ENCODE measurements around the gene LRIG2.

LRIG2 gene

DNA sequence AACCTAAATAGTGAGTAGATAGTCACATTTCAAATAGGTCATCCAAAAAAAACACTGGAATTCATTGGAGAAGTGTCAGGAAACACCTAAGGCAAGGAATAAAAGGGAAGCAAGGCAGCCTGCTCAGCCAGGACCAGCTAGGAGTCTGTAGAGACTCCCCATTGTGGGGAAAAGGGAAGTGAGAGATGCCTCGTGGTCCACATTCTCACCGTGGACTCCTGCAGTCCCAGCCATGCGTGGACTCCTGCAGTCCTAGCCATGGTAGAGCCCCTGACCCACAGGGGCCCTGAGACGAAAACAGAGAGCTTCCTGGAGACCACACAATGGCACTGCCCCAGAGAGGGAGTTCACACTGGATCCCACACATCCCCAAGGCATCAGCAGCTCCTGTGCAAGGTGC is 97.5 kb downstream of the LRIG2 start:
- DNase-seq (ENCODE audit: low read depth): no peak

DNA sequence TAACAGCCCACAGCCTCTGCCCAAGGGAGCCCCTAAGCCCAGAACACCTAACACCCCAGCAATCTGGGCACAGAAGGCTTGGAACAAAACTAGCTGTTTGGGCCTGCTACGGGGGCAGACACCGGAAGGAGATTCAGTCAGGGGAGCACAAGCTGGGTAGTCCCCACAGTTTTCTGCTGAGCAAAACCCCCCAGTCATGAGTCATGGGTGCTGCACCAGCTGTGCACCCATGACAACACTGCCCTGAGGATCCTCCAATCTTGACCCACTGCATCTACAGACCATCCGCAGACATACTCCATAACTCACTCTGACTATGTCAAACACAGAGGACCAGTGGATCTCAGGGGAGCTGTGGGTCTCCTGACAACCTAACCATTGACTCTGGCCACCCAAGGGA is 105.1 kb downstream of the LRIG2 start:
- DNase-seq (ENCODE audit: low read depth): no peak

- peak; percentile 12 for DNase-seq (ENCODE audit: low read depth)
Measured at GRCh38 chr1:113178522-113178921, 105.5 kb downstream of the LRIG2 start.

Measured in amniotic epithelial cell (primary cell).